NCI-H2196 (cell line): Measurements from ENCODE around the gene ZNF493.

Experiments
- DNase-seq: peaks from one replicate; lab custom pipeline; 2025; ENCODE audit not compliant: unreplicated experiment; lab: John Stamatoyannopoulos, UW

ZNF493 gene

DNA sequence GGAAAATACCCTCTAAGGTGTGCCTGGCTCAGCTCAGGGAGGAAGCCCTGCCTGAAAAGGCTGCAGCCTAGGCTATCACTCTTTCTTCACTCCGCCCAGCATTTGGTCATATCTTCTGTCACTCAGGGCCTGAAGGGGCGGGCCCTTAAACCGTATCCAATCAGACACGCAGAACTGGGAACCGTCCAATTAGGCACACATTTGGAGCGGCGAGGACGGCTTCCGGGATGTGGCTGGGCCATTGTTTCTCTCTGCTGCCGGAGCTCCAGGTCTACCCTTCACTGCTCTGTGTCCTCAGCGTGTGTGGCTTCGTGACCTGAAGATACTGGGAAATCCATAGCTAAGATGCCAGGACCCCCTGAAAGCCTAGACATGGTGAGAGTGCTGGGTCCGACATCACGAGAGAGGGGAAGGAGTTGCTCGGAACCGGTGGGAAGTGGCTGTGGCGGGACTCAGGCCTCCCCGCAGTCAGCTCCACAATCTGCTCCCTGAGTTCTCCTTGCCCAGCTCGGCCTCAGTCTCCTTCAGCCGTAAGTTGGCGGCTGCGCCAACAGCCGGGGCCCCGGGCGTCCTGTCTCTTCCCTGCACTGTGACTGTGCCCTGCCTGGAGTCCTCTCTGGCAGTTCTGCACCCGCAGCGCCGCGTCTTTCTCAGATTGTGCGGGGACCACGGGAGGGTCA lies at the start of gene ZNF493:
Gene ZNF493 (plus strand): TSS at position 241 of the 680 bp plus-strand sequence. CDS start 105 bp downstream, at position 346.
- DNase-seq: peak; percentile 91

DNA sequence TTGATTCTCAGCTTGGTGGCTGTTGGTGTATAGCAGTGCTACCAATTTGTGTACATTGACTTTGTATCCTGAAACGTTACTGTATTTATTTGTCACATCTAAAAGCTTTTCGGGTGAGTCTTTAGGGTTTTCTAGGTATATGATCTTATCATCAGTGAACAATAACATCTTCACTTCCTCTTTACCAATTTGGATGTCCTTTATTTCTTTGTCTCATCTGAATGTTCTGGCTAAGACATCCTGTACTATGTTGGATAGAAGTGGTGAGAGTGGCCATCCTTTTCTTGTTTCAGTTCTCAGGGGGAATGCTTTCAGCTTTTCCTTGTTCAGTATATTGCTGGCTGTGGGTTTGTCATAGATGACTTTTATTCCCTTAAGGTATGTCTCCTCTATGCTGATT lies 44.1 kb upstream of the ZNF493 start:
- no peak for DNase-seq

DNA sequence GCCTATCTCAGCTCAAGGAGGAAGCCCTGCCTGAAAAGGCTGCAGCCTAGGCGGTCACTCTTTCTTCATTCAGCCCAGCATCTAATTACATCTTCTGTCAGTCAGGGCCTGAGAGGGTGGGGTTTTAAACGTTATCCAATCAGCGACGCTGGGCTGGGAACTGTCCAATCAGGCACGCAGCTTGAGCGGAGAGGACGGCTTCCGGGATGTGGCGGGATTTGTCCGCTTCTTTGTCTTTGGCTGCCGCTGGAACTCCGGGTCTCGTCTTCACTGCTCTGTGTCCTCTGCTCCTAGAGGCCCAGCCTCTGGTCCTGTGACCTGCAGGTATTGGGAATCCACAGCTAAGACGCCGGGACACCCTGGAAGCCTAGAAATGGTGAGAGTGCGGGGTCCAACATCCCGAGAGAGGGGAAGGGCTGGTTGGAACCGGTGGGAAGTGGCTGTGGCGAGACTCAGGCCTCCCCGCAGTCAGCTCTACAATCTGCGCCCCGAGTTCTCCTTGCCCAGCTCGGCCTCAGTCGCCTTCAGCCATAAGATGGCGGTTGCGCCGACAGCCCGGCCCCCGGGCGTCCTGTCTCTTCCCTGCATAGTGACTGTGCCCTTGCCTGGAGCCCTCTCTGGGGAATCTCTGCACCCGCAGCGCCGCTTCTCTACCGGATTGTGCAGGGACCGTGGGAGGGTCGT lies 38.0 kb upstream of the ZNF493 start, which contains the start of gene ZNF738:
Gene ZNF738 (plus strand): TSS at position 233 of the 684 bp plus-strand sequence. CDS start 141 bp downstream, at position 374.
- DNase-seq: peak; percentile 94

DNA sequence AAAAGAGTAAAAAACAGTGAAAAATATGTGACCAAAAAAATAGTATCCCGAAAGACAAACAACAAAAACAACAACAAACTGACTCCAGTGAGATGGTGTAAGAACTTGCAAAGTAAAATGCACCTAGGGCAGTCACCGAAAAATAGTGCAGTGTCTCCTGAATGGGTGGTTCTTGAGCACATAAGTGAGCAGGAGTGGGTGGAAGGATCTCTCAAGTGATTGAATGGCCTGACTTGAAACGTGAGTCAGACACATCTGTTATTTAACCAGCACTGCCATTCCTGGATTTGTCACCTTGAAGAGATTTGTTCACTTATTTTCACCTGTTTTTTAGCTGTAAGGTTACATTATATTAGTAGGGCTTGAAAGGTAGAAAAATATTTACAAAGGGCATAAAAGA lies 34.6 kb upstream of the ZNF493 start:
- DNase-seq: no peak

DNA sequence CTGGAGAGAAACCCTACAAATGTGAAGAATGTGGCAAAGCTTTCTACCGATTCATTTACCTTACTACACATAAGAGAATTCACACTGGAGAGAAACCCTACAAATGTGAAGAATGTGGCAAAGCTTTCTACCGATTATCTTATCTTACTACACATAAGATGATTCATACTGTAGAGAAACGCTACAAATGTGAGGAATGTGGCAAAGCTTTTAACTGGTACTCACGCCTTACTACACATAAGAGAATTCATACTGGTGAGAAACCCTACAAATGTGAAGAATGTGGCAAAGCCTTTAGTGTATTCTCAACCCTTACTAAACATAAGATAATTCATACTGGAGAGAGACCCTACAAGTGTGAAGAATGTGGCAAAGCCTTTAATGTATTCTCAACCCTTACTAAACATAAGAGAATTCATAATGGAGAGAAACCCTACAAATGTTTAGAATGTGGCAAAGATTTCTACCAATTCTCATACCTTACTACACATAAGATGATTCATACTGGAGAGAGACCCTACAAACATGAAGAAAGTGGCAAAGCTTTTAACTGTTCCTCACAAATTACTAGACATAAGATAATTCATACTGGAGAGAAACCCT lies 12.9 kb upstream of the ZNF493 start:
- no peak for DNase-seq

DNA sequence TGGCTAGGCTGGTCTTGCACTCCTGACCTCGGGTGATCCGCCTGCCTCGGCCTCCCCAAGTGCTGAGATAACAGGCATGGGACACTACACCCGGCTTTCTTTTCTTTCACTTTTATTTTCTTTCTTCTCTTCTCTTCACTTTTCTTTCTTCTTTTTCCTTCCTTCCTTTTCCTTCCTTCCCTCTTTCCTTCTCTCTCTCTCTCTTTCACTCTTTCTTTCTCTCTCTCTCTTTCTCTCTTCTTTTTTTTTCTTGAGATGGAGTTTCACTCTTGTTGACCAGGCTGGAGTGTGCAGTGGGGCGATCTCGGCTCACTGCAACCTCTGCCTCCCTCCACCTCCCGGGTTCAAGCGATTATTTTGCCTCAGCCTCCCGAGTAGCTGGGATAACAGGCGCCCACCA lies 812 bp upstream of the ZNF493 start:
- no peak for DNase-seq

DNA sequence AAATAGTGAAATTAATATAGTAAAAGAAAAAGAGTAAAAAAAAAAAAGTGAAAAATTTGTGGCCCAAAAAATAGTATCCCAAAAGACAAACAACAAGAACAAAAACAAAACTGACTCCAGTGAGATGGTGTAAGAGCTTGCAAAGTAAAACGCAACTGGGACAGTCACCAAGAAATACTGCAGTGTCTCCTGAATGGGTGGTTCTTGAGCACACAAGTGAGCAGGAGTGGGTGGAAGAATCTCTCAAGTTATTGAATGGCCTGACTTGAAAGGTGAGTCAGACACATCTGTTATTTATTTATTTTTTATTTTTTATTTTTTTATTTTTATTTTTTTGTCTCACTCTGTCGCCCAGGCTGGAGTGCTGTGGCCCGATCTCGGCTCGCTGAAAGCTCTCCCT lies 1.9 kb downstream of the ZNF493 start:
- DNase-seq: no peak

DNA sequence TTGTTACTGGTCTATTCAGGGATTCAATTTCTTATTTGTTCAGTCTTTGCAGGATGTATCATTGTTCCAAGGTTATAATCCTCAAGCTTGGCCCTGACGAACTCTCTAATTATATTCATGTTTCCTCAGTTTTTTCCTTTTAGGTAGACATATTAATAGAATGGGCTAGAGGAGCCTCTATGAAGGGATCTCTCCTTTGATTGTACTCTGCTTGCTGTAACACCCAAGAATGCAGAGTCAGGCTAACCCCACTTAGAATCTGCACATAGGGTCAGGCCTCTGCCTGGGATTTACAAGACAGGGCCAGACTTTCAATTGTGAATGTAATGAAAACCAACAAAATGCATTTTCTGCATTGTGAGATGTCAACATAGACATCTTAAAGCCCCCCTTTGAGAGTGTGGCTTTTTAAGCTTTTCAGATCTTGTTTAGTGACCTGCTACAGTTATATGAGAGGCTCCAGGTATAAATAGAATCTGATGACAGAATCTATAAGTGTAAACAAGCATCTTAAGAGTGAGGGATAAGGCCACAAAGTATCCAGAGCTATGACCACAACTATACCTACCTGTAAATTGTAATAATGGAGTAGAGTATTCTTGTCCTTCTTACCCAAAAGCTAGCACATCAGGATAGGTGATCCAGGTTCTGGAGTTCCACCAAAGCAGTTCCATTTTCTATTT lies 5.5 kb downstream of the ZNF493 start:
- no peak for DNase-seq

DNA sequence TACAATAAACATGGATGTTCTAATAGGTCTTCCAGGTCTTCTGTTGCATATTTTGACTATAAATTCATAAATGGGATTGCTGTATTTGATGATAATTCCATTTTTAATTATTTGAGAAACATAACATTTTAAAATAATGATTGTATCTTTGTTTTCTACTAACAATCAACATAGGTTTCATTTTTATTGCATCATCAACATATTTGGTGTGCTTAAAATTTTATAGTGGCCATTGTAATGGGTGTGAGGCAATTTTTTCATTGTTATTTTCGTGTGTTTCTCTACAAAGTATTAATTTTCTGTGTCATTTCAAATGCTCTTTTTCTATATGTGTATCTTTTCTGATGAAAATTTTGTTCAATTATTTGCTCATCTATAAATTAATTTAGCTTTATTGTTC lies 13.2 kb downstream of the ZNF493 start:
- no peak for DNase-seq

DNA sequence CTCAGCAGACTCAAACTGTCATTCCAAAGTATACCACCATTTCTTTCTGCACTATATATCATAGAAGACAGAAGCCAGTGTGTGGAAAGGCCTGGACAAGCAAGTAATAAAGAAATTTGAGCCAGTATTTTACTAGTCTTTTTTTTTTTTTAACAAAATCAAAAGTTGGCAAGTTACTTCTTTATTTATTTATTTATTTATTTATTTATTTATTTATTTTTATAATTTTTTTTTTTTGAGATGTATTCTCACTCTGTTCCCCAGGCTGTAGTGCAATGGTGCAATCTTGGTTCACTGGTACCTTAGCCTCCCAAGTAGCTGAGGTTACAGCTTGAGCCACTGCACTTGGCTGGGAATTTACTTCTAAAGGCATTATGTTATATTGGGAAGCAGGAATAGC lies 25.3 kb downstream of the ZNF493 start:
- no peak for DNase-seq

DNA sequence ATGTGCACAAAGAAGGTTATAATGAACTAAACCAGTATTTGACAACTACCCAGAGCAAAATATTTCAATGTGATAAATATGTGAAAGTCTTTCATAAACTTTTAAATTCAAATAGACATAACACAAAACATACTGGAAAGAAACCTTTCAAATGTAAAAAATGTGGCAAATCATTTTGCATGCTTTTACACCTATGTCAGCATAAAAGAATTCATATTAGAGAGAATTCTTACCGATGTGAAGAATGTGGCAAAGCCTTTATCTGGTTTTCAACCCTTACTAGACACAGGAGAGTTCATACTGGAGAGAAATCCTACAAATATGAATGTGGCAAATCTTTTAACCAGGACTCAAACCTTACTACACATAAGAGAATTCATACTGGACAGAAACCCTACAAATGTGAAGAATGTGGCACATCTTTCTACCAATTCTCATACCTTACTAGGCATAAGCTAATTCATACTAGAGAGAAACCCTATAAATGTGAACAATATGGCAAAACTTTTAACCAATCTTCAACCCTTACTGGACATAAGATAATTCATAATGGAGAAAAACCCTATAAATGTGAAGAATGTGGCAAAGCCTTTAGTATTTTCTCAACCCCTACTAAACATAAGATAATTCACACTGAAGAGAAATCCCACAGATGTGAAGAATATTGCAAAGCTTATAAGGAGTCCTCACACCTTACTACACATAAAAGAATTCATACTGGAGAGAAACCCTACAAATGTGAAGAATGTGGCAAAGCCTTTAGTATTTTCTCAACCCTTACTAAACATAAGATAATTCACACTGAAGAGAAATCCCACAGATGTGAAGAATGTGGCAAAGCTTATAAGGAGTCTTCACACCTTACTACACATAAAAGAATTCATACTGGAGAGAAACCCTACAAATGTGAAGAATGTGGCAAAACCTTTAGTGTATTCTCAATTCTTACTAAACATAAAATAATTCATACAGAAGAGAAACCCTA lies 26.4 kb downstream of the ZNF493 start:
- no peak for DNase-seq

DNA sequence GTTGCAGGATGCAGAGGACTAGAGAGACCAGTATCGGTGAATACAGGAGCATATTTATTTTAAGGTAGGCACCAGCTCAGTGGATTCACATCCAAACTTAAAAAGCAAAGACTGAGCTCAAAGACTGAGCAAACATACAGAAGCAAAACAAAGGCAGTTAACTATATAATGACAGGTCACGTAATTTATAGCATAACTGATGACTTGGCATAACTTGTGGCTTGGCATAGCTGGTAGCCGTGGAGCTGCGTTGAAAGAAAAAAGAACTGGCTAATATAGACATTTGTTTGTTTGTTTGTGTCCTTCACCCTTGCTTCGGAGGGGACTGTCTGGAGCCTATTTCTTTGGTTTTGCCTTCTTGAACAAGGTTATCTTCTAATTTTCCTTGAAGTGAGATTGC lies 33.7 kb downstream of the ZNF493 start:
- DNase-seq: no peak

DNA sequence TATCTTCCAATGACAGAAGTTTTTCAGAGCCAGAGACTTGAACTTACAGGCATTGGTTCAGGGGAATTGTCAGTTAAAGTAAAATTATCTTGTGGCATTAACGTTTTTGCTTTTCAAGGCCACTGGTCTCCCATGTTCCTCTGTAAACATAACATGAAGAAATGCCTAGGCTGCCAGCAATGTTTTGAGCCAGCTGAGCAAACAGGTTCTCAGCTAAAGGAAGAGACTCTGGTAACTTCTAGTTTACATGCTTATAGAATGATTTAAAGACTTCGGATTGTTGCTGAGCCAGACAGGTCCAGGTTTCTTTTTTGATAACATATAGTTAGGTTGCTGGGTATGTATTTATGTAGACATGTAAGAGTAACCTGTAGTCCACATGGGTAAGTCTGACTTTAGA lies 35.7 kb downstream of the ZNF493 start:
- no peak for DNase-seq

DNA sequence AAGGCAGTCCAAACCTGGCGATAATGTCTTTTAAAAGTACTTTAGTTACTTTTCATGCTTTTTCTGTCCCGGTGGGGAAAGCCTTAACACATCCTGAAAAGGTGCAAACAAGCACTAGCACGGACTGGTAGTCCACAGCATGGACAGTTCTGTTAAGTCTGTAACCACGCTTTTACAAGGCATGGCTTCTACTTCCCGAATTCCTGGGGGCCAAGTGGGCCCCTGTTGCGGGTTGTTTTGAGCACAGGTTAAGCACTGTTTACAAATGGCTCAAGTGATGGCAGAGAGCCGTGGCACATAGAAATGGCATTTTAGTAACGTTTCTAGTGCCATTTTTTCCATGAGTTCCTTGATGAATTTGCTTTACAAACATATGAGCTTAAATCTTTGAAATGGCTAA lies 37.6 kb downstream of the ZNF493 start:
- no peak for DNase-seq

DNA sequence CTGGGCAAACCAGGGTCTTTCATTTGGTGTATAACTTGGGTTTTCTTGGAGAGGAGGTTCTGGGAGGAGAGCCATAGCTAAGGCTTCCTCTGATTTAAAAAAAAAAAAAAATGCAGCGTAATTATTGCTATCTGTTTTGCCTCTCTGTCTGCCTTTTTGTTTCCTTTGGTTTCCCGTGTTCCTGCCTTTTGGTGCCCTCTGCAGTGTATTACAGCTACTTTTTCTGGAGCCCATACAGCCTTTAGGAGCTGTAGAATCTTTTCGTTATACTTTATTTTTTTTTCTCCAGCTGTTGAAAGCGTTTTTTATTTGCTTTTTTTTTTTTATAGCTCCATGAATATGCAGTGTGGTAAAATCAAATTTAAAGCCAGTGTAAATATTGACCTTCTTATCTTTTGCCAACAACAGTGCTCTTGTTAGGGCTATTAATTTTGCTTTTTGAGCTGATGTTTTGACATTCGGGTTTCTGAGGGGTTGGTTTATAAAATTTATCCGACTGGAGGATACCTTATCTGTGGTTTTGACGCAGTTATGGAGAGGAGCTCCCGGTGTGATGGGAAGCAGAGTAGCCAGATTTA lies 38.1 kb downstream of the ZNF493 start:
- no peak for DNase-seq

DNA sequence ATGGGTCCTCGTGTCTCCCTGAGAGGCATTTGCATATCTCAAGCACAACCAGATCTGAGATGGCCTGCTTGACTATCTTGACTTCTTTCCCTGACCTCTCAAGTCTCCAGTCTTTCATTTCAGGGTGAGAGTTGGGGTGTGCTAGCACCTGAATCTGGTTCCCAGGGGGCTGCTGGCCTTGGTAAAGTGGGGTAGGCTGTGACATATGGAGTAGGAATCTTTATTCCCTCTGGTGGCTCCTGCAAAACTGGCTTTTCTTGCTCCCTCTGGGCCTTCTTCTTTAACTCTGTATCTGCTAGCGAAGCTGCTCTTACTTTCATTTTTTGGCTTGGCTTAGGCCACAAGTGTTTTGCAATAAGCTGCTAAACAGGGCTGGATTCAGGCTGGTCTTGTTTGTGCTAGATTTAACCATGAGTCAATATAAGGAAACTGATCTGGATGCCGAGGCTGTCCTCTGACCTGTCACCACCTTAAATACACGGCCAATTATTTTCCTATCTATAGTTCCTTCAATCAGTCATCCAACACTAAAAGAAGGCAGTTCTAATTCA lies 42.3 kb downstream of the ZNF493 start:
- no peak for DNase-seq

DNA sequence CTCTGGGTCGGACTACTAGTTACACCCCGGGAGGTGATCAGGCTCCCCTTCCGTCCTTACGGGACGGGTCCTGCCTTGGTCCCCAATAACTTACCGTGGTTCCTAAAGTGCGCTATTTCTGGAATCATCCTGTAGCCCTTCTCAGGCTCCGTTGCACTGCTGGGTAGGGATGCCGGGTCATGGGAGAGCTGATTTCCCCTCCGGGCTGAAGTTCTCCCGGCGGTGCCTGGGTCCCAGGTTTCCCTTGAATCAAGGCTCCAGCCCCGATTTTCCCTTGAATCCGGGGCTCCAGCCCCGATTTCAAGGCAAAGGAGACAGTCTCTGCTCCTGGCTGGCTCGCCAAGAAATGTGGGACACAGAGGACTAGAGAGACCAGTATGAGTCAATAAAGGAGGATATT lies 43.4 kb downstream of the ZNF493 start:
- DNase-seq: no peak

DNA sequence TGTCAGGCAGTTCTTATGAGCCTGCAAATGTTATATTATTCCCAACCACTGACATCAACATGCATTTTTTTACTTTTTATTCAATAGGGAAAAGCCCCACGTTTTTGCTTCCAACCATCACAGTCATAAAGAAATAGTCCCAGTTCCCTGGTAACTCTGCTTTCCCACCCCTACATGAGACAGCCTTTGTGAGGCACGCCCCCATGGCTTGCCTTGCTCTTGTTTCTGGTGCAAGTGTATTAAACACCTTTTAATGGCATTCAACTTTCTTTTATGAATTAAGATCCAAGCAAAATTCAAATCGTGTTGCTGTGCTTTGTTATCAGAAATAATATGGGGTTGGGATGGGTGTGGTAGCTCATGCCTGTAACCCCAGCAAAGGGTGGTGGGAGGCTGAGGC lies 54.3 kb downstream of the ZNF493 start:
- DNase-seq: no peak

DNA sequence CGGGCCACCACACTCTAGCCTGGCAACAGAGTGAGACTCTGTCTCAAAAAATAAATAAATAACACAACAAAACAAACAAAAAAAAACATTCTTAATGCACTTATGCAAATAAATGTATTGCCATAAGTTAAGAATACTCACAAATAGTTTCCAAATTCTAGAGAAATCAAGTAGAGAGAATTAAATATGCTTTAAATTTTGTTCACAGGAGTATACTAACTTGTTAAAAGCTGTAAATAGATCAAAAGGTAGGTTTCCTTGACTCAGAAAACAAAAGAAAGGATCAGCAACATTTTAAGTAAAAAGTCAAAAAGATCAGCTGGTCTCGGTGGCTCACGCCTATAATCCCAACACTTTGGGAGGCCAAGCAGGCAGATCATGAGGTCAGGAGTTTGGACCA lies 58.0 kb downstream of the ZNF493 start:
- DNase-seq: no peak

DNA sequence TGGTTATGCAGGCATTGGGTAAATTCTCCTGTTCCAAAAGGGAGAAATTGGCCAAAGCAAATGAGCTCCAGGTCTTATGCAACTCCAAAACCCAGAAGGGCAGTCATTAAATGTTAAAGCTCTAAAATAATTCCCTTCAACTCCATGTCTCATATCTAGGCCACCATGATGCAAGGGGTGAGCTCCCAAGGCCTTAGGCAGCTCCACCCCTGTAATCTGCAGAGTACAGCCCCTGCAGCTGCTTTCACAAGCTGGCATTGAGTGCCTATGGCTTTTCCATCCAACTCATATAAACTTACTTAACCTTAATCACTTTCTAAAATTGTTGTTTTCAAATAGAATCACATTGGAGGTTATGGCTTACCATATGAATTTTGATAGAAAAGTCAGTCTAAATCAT lies 63.8 kb downstream of the ZNF493 start:
- DNase-seq: no peak
